ENCODE results near the gene FRYL. TPM values are rescaled to one million over a fixed set of nuclear protein-coding genes. Genes with fewer than 3 reads are reported as not detected.

FRYL gene
- total RNA-seq, 1 donor from 2014 or later, result 50.0 TPM

DNA sequence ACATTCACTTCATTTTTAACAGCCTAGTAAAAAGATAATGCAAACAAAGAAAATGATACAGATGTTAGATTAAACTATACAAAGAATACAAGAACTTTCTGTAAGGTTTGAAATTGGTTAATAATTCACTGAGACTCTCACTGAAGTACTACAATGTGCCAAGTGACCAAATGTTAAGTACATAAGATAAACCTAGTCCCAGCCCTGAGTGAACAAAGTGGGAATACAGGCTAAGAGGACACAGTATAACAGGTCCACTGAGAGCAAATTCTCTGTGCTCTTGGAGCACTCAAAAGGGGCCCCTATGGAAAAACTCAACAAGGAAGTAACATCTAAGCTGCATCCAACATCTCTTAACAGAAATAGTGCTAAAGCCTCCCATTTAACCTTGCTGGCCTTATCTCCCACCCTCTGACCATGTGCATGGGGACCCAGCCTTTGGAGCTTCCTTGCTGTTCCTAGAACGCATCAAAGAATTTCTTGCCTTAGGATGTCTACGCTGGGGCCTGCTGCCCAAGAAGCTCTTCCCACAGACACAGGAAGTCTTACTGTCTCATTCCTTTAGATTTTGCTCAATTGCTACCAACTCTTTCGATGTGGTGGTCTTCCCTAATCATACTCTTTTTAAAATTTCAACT, 176.6 kb downstream of the FRYL start:
- Mint-ChIP-seq H3K27me3 (no peaks in the 10 kb centered on the region), H3K27ac (peak overlapping the region; percentile 11), H3K4me3 (no peak overlapping the region), H3K9me3 (no peaks in the 10 kb centered on the region), H3K4me1 (ENCODE audit: unreplicated experiment) (peaks cover 6% of the 10 kb centered on the region), H3K36me3 (no peaks in the 10 kb centered on the region)
- DNase-seq (ENCODE audit: extremely low spot score, unreplicated experiment), result no peak
- TF ChIP-seq, protein P1, sequence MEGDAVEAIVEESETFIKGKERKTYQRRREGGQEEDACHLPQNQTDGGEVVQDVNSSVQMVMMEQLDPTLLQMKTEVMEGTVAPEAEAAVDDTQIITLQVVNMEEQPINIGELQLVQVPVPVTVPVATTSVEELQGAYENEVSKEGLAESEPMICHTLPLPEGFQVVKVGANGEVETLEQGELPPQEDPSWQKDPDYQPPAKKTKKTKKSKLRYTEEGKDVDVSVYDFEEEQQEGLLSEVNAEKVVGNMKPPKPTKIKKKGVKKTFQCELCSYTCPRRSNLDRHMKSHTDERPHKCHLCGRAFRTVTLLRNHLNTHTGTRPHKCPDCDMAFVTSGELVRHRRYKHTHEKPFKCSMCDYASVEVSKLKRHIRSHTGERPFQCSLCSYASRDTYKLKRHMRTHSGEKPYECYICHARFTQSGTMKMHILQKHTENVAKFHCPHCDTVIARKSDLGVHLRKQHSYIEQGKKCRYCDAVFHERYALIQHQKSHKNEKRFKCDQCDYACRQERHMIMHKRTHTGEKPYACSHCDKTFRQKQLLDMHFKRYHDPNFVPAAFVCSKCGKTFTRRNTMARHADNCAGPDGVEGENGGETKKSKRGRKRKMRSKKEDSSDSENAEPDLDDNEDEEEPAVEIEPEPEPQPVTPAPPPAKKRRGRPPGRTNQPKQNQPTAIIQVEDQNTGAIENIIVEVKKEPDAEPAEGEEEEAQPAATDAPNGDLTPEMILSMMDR (conservative IDR thresholded peaks at IDR 0.05), result no peak

GRCh38 chr4:48602763-48603162, 177.3 kb downstream of the FRYL start:
- TF ChIP-seq, protein P1 (conservative IDR thresholded peaks at IDR 0.05), result no peak
- no peaks in the 10 kb centered on the region for H3K36me3 Mint-ChIP-seq
- no peak for DNase-seq (ENCODE audit: extremely low spot score, unreplicated experiment)
- H3K4me1 Mint-ChIP-seq (ENCODE audit: unreplicated experiment), result peaks cover 6% of the 10 kb centered on the region
- H3K4me3 Mint-ChIP-seq, result no peak overlapping the region
- no peaks in the 10 kb centered on the region for H3K9me3 Mint-ChIP-seq
- peak overlapping the region; percentile 11 for H3K27ac Mint-ChIP-seq
- H3K27me3 Mint-ChIP-seq, result no peaks in the 10 kb centered on the region

- TF ChIP-seq, protein P1 (conservative IDR thresholded peaks at IDR 0.05), result no peak
- H3K4me3 Mint-ChIP-seq, result no peak overlapping the region
- H3K36me3 Mint-ChIP-seq, result no peaks in the 10 kb centered on the region
- DNase-seq (ENCODE audit: extremely low spot score, unreplicated experiment), result no peak
- peaks cover 6% of the 10 kb centered on the region for H3K4me1 Mint-ChIP-seq (ENCODE audit: unreplicated experiment)
- no peaks in the 10 kb centered on the region for H3K9me3 Mint-ChIP-seq
- no peaks in the 10 kb centered on the region for H3K27me3 Mint-ChIP-seq
- H3K27ac Mint-ChIP-seq, result peak overlapping the region; percentile 2
These were observed 177.9 kb downstream of the FRYL start for GRCh38 chr4:48602222-48602621.

- no peak for DNase-seq (ENCODE audit: extremely low spot score, unreplicated experiment)
- Mint-ChIP-seq H3K27me3 (no peaks in the 10 kb centered on the region), H3K4me3 (no peak overlapping the region), H3K27ac (no peak overlapping the region), H3K4me1 (ENCODE audit: unreplicated experiment) (no peaks in the 10 kb centered on the region), H3K9me3 (no peaks in the 10 kb centered on the region), H3K36me3 (peaks cover 7% of the 10 kb centered on the region)
- TF ChIP-seq, protein P1 (conservative IDR thresholded peaks at IDR 0.05), result no peak
These were observed 183.7 kb downstream of the FRYL start for GRCh38 chr4:48596336-48596735.

GRCh38 chr4:48594180-48594579, 185.9 kb downstream of the FRYL start:
- no peak overlapping the region for H3K27ac Mint-ChIP-seq
- H3K4me3 Mint-ChIP-seq, result no peak overlapping the region
- H3K27me3 Mint-ChIP-seq, result no peaks in the 10 kb centered on the region
- H3K4me1 Mint-ChIP-seq (ENCODE audit: unreplicated experiment), result no peaks in the 10 kb centered on the region
- no peaks in the 10 kb centered on the region for H3K9me3 Mint-ChIP-seq
- TF ChIP-seq, protein P1 (conservative IDR thresholded peaks at IDR 0.05), result no peak
- peaks cover 14% of the 10 kb centered on the region for H3K36me3 Mint-ChIP-seq
- DNase-seq (ENCODE audit: extremely low spot score, unreplicated experiment), result no peak
